Gastrocnemius medialis (tissue), 4 donors: Measurements from ENCODE around the gene ANKRD11.

Source experiments
- CTCF ChIP-seq, 5 experiments: fragments of 450-650 bp in 3 of 5; fragments of 200-600 bp in 2 of 5; sonication (generic) in 2 of 5; IDR thresholded peaks in 4 of 5; conservative IDR thresholded peaks in 1 of 5; 1 replicate in 4 of 5; 2 replicates in 1 of 5; pipeline ENCODE4 v1.5.1; 2016 to 2019; ENCODE audit warnings: antibody characterized with exemption in 5 of 5, mild to moderate bottlenecking in 3 of 5, moderate library complexity in 3 of 5
- POLR2A ChIP-seq, 2 donors: fragments of 450-650 bp; IDR thresholded peaks; one replicate each; pipeline ENCODE4 v1.6.1; 2017; ENCODE audit warnings: antibody characterized with exemption in 2 of 2, mild to moderate bottlenecking in 2 of 2, moderate library complexity in 2 of 2

GRCh38 chr16:89489040-89489897 lies 1.1 kb downstream of the ANKRD11 start:
- peak; percentile 47 to 52 for TF ChIP-seq POLR2A (IDR thresholded peaks at IDR 0.05)
- TF ChIP-seq CTCF (IDR thresholded peaks at IDR 0.05 in 4 of 5, conservative IDR thresholded peaks at IDR 0.05 in 1 of 5): peak in 3 of 5 experiments; percentile 27 to 44 (median 44)
